WTC11 (cell line): ENCODE results near the gene OAS2. TPM values are rescaled to one million over a fixed set of nuclear protein-coding genes. Genes with fewer than 3 reads are reported as not detected.

Experiments
- ATAC-seq: fragments of 200-7000 bp; cut with Tn5 transposase; 2 replicates; pipeline ENCODE4 v1.10.0; 2021; ENCODE audit warnings: mild to moderate bottlenecking, moderate library complexity
- CTCF ChIA-PET: fragments of 300-600 bp; sonication (Branson Sonifier 250); formaldehyde crosslinking; loops from one replicate; lab custom pipeline; 2021; ENCODE audit warnings: antibody characterized with exemption; lab: Charles Lee
- POLR2A ChIA-PET: fragments of 350-600 bp; sonication (Branson Sonifier 250); formaldehyde crosslinking; loops from one replicate; lab custom pipeline; 2021; ENCODE audit warnings: antibody characterized with exemption; lab: Charles Lee
- DNase-seq: peaks from one replicate; pipeline ENCODE4 v3.0.0; 2021; ENCODE audit warnings: low spot score
- H3K27ac Mint-ChIP-seq: 2 replicates; pipeline ENCODE4 v1.8.0; 2021; ENCODE audit warnings: mixed read lengths
- H3K27me3 Mint-ChIP-seq: 2 replicates; pipeline ENCODE4 v1.8.0; 2021; ENCODE audit warnings: low read depth, mild to moderate bottlenecking, moderate library complexity, mixed read lengths
- H3K36me3 Mint-ChIP-seq: 2 replicates; pipeline ENCODE4 v1.8.0; 2021; ENCODE audit warnings: mixed read lengths
- H3K4me1 Mint-ChIP-seq: 2 replicates; pipeline ENCODE4 v1.8.0; 2022; ENCODE audit warnings: mixed read lengths
- H3K4me3 Mint-ChIP-seq: 2 replicates; pipeline ENCODE4 v1.8.0; 2021; ENCODE audit warnings: mild to moderate bottlenecking, moderate library complexity, mixed read lengths
- H3K9me3 Mint-ChIP-seq: 2 replicates; pipeline ENCODE4 v1.8.0; 2021; ENCODE audit warnings: mixed read lengths
- ARID4B ChIP-seq: sonication (generic); formaldehyde crosslinking; IDR thresholded peaks from 2 replicates; pipeline ENCODE4 v1.8.0; 2023; ENCODE audit warnings: missing genetic modification reagents, mild to moderate bottlenecking, borderline replicate concordance
- E2F5 ChIP-seq: sonication (generic); formaldehyde crosslinking; IDR thresholded peaks from 2 replicates; pipeline ENCODE4 v1.8.1; 2022; ENCODE audit warnings: mild to moderate bottlenecking, moderate library complexity, missing genetic modification reagents
- ELF4 ChIP-seq: sonication (generic); formaldehyde crosslinking; IDR thresholded peaks from 2 replicates; pipeline ENCODE4 v1.8.1; 2022; ENCODE audit warnings: low read depth, mild to moderate bottlenecking, moderate library complexity, missing genetic modification reagents
- ESRRA ChIP-seq: sonication (generic); formaldehyde crosslinking; IDR thresholded peaks from 2 replicates; pipeline ENCODE4 v1.8.1; 2022; ENCODE audit warnings: mild to moderate bottlenecking, missing genetic modification reagents, borderline replicate concordance
- FOXK1 ChIP-seq: sonication (generic); formaldehyde crosslinking; IDR thresholded peaks from 2 replicates; pipeline ENCODE4 v1.8.0; 2022; ENCODE audit warnings: mild to moderate bottlenecking, moderate library complexity, missing genetic modification reagents
- GABPB1 ChIP-seq: sonication (generic); formaldehyde crosslinking; IDR thresholded peaks from 2 replicates; pipeline ENCODE4 v1.8.1; 2023; ENCODE audit warnings: mild to moderate bottlenecking, missing genetic modification reagents
- GTF2I ChIP-seq: fragments of 250-450 bp; sonication (Bioruptor Pico); conservative IDR thresholded peaks from 2 replicates; pipeline ENCODE4 v1.4.0; 2021; ENCODE audit warnings: mild to moderate bottlenecking
- HMGA2 ChIP-seq: fragments of 250-450 bp; sonication (Bioruptor Pico); IDR thresholded peaks from 2 replicates; pipeline ENCODE4 v1.4.0; 2021; ENCODE audit warnings: mild to moderate bottlenecking, moderate library complexity
- MYBL2 ChIP-seq: sonication (generic); formaldehyde crosslinking; IDR thresholded peaks from 2 replicates; pipeline ENCODE4 v1.8.1; 2023; ENCODE audit warnings: mild to moderate bottlenecking, moderate library complexity, missing genetic modification reagents
- NR1H2 ChIP-seq: sonication (generic); formaldehyde crosslinking; IDR thresholded peaks from 2 replicates; pipeline ENCODE4 v1.9.0; 2021; ENCODE audit warnings: mild to moderate bottlenecking, moderate library complexity, missing genetic modification reagents
- RELA ChIP-seq: sonication (generic); formaldehyde crosslinking; IDR thresholded peaks from 2 replicates; pipeline ENCODE4 v1.8.1; 2022; ENCODE audit warnings: missing genetic modification reagents, mild to moderate bottlenecking, borderline replicate concordance
- RORB ChIP-seq: fragments of 250-450 bp; sonication (Bioruptor Pico); IDR thresholded peaks from 2 replicates; pipeline ENCODE4 v1.9.0; 2021; ENCODE audit warnings: mild to moderate bottlenecking
- SOX15 ChIP-seq: fragments of 250-450 bp; sonication (Bioruptor Pico); IDR thresholded peaks from 2 replicates; pipeline ENCODE4 v1.9.0; 2021; ENCODE audit warnings: mild to moderate bottlenecking
- TP53 ChIP-seq: sonication (generic); formaldehyde crosslinking; IDR thresholded peaks from 2 replicates; pipeline ENCODE4 v1.8.1; 2023; ENCODE audit warnings: mild to moderate bottlenecking, missing genetic modification reagents
- USF1 ChIP-seq: sonication (generic); formaldehyde crosslinking; IDR thresholded peaks from 2 replicates; pipeline ENCODE4 v1.8.0; 2022; ENCODE audit warnings: mild to moderate bottlenecking, missing genetic modification reagents
- total RNA-seq: library from RNA; stranded (reverse); gene quantifications from 3 replicates; pipeline ENCODE4 v1.2.3, GENCODE V29; 2021
- TF ChIP-seq, protein P1 (sequence below): fragments of 250-450 bp; sonication (Bioruptor Pico); IDR thresholded peaks from 2 replicates; pipeline ENCODE4 v1.9.0; 2021; ENCODE audit warnings: mild to moderate bottlenecking, borderline replicate concordance
- TF ChIP-seq, protein P2 (sequence below): fragments of 250-450 bp; sonication (Bioruptor Pico); IDR thresholded peaks from 2 replicates; pipeline ENCODE4 v1.9.0; 2021; ENCODE audit warnings: moderate library complexity, mild to moderate bottlenecking, inconsistent platforms, borderline replicate concordance
- TF ChIP-seq, protein P3 (sequence below): fragments of 200-600 bp; IDR thresholded peaks from 2 replicates; pipeline ENCODE4 v1.8.0; 2022; ENCODE audit warnings: antibody characterized with exemption
- TF ChIP-seq, protein P4 (sequence below): sonication (generic); formaldehyde crosslinking; IDR thresholded peaks from 2 replicates; pipeline ENCODE4 v1.8.1; 2022; ENCODE audit warnings: low read depth, mild to moderate bottlenecking, moderate library complexity, missing genetic modification reagents, borderline replicate concordance

Gene OAS2
- total RNA-seq, 1 experiment from 2014 or later = 0.28 TPM

- TF ChIP-seq HMGA2 (CRISPR knock-in tag) = peak; percentile 37; the same call in 1 of the 2 replicates
- TF ChIP-seq TP53 (CRISPR knock-in tag) = no peak
- CTCF ChIA-PET = interaction anchor here (1.7 kb wide), 1 partner anchor 50 kb away, joined by 6 read pairs; no protein-coding TSS in a partner anchor
- Mint-ChIP-seq H3K27me3 (peaks cover 23% of the 10 kb centered on the region), H3K27ac (no peak overlapping the region), H3K4me1 (peaks cover 11% of the 10 kb centered on the region), H3K4me3 (no peak overlapping the region), H3K9me3 (peaks cover 6% of the 10 kb centered on the region; the same call in 1 of the 2 replicates), H3K36me3 (no peaks in the 10 kb centered on the region)
- ATAC-seq = no peak
- no peak for DNase-seq
- POLR2A ChIA-PET = no interaction called here
Observed at GRCh38 chr12:112942572-112942971, 35.7 kb upstream of the OAS2 start.

- Mint-ChIP-seq H3K36me3 (no peaks in the 10 kb centered on the region), H3K4me3 (no peak overlapping the region), H3K4me1 (peaks cover 3% of the 10 kb centered on the region), H3K9me3 (peaks cover 6% of the 10 kb centered on the region; the same call in 1 of the 2 replicates), H3K27ac (peak overlapping the region; percentile 12), H3K27me3 (peaks cover 10% of the 10 kb centered on the region)
- DNase-seq (no peak), ATAC-seq (peak; percentile 56)
- ChIA-PET CTCF (interaction anchor here (0.8 to 1.7 kb wide), 4 partner anchors 15 to 149 kb away, joined by 3 to 6 read pairs (median 4); no protein-coding TSS in a partner anchor), POLR2A (interaction anchor here (0.6 kb wide), 2 partner anchors 44 to 382 kb away, joined by 4 to 5 read pairs; no protein-coding TSS in a partner anchor)
- TF ChIP-seq RELA (no peak), NR1H2 (CRISPR knock-in tag) (no peak), ELF4 (CRISPR knock-in tag) (no peak), ESRRA (CRISPR knock-in tag) (no peak), RORB (no peak), GABPB1 (CRISPR knock-in tag) (no peak), MYBL2 (CRISPR knock-in tag) (no peak), GTF2I (CRISPR knock-in tag) (no peak), ARID4B (CRISPR knock-in tag) (no peak), SOX15 (CRISPR knock-in tag) (no peak), USF1 (CRISPR knock-in tag) (no peak), FOXK1 (CRISPR knock-in tag) (no peak), E2F5 (CRISPR knock-in tag) (no peak)
- TF ChIP-seq, protein P1, sequence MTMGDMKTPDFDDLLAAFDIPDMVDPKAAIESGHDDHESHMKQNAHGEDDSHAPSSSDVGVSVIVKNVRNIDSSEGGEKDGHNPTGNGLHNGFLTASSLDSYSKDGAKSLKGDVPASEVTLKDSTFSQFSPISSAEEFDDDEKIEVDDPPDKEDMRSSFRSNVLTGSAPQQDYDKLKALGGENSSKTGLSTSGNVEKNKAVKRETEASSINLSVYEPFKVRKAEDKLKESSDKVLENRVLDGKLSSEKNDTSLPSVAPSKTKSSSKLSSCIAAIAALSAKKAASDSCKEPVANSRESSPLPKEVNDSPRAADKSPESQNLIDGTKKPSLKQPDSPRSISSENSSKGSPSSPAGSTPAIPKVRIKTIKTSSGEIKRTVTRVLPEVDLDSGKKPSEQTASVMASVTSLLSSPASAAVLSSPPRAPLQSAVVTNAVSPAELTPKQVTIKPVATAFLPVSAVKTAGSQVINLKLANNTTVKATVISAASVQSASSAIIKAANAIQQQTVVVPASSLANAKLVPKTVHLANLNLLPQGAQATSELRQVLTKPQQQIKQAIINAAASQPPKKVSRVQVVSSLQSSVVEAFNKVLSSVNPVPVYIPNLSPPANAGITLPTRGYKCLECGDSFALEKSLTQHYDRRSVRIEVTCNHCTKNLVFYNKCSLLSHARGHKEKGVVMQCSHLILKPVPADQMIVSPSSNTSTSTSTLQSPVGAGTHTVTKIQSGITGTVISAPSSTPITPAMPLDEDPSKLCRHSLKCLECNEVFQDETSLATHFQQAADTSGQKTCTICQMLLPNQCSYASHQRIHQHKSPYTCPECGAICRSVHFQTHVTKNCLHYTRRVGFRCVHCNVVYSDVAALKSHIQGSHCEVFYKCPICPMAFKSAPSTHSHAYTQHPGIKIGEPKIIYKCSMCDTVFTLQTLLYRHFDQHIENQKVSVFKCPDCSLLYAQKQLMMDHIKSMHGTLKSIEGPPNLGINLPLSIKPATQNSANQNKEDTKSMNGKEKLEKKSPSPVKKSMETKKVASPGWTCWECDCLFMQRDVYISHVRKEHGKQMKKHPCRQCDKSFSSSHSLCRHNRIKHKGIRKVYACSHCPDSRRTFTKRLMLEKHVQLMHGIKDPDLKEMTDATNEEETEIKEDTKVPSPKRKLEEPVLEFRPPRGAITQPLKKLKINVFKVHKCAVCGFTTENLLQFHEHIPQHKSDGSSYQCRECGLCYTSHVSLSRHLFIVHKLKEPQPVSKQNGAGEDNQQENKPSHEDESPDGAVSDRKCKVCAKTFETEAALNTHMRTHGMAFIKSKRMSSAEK = no peak
- TF ChIP-seq, protein P2, sequence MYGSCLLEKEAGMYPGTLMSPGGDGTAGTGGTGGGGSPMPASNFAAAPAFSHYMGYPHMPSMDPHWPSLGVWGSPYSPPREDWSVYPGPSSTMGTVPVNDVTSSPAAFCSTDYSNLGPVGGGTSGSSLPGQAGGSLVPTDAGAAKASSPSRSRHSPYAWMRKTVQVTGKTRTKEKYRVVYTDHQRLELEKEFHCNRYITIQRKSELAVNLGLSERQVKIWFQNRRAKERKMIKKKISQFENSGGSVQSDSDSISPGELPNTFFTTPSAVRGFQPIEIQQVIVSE = no peak
- TF ChIP-seq, protein P3, sequence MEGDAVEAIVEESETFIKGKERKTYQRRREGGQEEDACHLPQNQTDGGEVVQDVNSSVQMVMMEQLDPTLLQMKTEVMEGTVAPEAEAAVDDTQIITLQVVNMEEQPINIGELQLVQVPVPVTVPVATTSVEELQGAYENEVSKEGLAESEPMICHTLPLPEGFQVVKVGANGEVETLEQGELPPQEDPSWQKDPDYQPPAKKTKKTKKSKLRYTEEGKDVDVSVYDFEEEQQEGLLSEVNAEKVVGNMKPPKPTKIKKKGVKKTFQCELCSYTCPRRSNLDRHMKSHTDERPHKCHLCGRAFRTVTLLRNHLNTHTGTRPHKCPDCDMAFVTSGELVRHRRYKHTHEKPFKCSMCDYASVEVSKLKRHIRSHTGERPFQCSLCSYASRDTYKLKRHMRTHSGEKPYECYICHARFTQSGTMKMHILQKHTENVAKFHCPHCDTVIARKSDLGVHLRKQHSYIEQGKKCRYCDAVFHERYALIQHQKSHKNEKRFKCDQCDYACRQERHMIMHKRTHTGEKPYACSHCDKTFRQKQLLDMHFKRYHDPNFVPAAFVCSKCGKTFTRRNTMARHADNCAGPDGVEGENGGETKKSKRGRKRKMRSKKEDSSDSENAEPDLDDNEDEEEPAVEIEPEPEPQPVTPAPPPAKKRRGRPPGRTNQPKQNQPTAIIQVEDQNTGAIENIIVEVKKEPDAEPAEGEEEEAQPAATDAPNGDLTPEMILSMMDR = no peak
- TF ChIP-seq, protein P4, sequence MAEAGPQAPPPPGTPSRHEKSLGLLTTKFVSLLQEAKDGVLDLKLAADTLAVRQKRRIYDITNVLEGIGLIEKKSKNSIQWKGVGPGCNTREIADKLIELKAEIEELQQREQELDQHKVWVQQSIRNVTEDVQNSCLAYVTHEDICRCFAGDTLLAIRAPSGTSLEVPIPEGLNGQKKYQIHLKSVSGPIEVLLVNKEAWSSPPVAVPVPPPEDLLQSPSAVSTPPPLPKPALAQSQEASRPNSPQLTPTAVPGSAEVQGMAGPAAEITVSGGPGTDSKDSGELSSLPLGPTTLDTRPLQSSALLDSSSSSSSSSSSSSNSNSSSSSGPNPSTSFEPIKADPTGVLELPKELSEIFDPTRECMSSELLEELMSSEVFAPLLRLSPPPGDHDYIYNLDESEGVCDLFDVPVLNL (CRISPR knock-in tag) = no peak
Observed at GRCh38 chr12:112944024-112944690, 34.2 kb upstream of the OAS2 start.
